ENCODE measurements around the gene XRCC1. TPM values are rescaled to one million over a fixed set of nuclear protein-coding genes. Genes with fewer than 3 reads are reported as not detected.

XRCC1 gene
- total RNA-seq, 1 donor from 2014 or later: 14.6 TPM

DNA sequence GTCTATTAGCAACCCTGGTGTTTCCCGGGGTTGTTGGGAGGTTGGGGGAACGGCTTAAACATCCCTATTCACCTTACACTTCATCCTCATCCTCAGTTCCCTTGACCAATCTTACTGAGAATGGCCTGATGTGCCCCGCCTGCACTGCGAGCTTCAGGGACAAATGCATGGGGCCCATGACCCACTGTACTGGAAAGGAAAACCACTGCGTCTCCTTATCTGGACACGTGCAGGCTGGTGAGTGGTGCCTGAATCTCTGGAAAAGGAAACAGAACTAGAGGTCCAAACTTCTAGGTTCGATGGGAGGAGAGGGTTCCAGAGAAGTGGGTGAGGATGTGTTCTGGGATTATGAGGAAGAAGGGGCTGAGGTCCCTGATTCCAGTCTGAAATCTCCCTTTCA, 6.1 kb upstream of the XRCC1 start:
- peaks cover 8% of the 10 kb centered on the region for H4K20me1 ChIP-seq (ENCODE audit: insufficient read depth, low read length)
- peak overlapping the region; percentile 79 for H3K4me2 ChIP-seq (ENCODE audit: low read length)
- Mint-ChIP-seq H3K9me3 (ENCODE audit: unreplicated experiment) (peaks cover 1% of the 10 kb centered on the region), H3K4me3 (ENCODE audit: unreplicated experiment) (no peak overlapping the region), H3K27ac (ENCODE audit: unreplicated experiment) (no peak overlapping the region), H3K4me1 (ENCODE audit: low read depth, unreplicated experiment) (peaks cover 2% of the 10 kb centered on the region), H3K27me3 (ENCODE audit: low read depth, unreplicated experiment) (peaks cover 13% of the 10 kb centered on the region), H3K36me3 (ENCODE audit: low read depth, unreplicated experiment) (peaks cover 13% of the 10 kb centered on the region)
- H3K79me2 ChIP-seq (ENCODE audit: insufficient read depth, low read length): peaks cover 3% of the 10 kb centered on the region
- no peaks in the 10 kb centered on the region for H3K27me3 ChIP-seq (ENCODE audit: insufficient read depth, low read length)
- no peaks in the 10 kb centered on the region for H3K9me3 ChIP-seq (ENCODE audit: insufficient read depth, low read depth, low read length)
- no peak overlapping the region for H3K9ac ChIP-seq (ENCODE audit: low read length)
- FAIRE-seq: no peak
- H3K4me3 ChIP-seq (ENCODE audit: insufficient read depth, low read depth, low read length): no peak overlapping the region
- no peak overlapping the region for H3K27ac ChIP-seq (ENCODE audit: low read depth, low read length)
- no peak overlapping the region for H2AFZ ChIP-seq (ENCODE audit: low read depth, low read length)
- no peak for TF ChIP-seq EZH2 (IDR thresholded peaks at IDR 0.05; ENCODE audit: insufficient read depth, low read length)
- no peak for TF ChIP-seq CTCF (IDR thresholded peaks at IDR 0.05; ENCODE audit: insufficient read depth, low read depth, low read length)
- no peak for DNase-seq (ENCODE audit: low read depth)
- H3K4me1 ChIP-seq (ENCODE audit: insufficient read depth, low read length): peaks cover 4% of the 10 kb centered on the region
- peaks cover 4% of the 10 kb centered on the region for H3K36me3 ChIP-seq (ENCODE audit: insufficient read depth, low read length)

- DNase-seq (ENCODE audit: low read depth): no peak
- no peak for FAIRE-seq
- H3K9me3 ChIP-seq (ENCODE audit: insufficient read depth, low read depth, low read length): no peaks in the 10 kb centered on the region
- no peak overlapping the region for H3K9ac ChIP-seq (ENCODE audit: low read length)
- H3K4me2 ChIP-seq (ENCODE audit: low read length): no peak overlapping the region
- no peaks in the 10 kb centered on the region for H3K36me3 ChIP-seq (ENCODE audit: insufficient read depth, low read length)
- Mint-ChIP-seq H3K36me3 (ENCODE audit: low read depth, unreplicated experiment) (peaks cover 5% of the 10 kb centered on the region), H3K4me1 (ENCODE audit: low read depth, unreplicated experiment) (peaks cover 2% of the 10 kb centered on the region), H3K4me3 (ENCODE audit: unreplicated experiment) (no peak overlapping the region), H3K9me3 (ENCODE audit: unreplicated experiment) (peaks cover 2% of the 10 kb centered on the region), H3K27me3 (ENCODE audit: low read depth, unreplicated experiment) (peaks cover 13% of the 10 kb centered on the region), H3K27ac (ENCODE audit: unreplicated experiment) (no peak overlapping the region)
- no peak overlapping the region for H3K27ac ChIP-seq (ENCODE audit: low read depth, low read length)
- TF ChIP-seq CTCF (IDR thresholded peaks at IDR 0.05; ENCODE audit: insufficient read depth, low read depth, low read length) (no peak), EZH2 (IDR thresholded peaks at IDR 0.05; ENCODE audit: insufficient read depth, low read length) (no peak)
- H3K4me1 ChIP-seq (ENCODE audit: insufficient read depth, low read length): peaks cover 15% of the 10 kb centered on the region
- no peak overlapping the region for H2AFZ ChIP-seq (ENCODE audit: low read depth, low read length)
- no peaks in the 10 kb centered on the region for H3K27me3 ChIP-seq (ENCODE audit: insufficient read depth, low read length)
- peaks cover 14% of the 10 kb centered on the region for H3K79me2 ChIP-seq (ENCODE audit: insufficient read depth, low read length)
- no peaks in the 10 kb centered on the region for H4K20me1 ChIP-seq (ENCODE audit: insufficient read depth, low read length)
- H3K4me3 ChIP-seq (ENCODE audit: insufficient read depth, low read depth, low read length): no peak overlapping the region
These were observed 3.5 kb upstream of the XRCC1 start for GRCh38 chr19:43578787-43579186.

DNA sequence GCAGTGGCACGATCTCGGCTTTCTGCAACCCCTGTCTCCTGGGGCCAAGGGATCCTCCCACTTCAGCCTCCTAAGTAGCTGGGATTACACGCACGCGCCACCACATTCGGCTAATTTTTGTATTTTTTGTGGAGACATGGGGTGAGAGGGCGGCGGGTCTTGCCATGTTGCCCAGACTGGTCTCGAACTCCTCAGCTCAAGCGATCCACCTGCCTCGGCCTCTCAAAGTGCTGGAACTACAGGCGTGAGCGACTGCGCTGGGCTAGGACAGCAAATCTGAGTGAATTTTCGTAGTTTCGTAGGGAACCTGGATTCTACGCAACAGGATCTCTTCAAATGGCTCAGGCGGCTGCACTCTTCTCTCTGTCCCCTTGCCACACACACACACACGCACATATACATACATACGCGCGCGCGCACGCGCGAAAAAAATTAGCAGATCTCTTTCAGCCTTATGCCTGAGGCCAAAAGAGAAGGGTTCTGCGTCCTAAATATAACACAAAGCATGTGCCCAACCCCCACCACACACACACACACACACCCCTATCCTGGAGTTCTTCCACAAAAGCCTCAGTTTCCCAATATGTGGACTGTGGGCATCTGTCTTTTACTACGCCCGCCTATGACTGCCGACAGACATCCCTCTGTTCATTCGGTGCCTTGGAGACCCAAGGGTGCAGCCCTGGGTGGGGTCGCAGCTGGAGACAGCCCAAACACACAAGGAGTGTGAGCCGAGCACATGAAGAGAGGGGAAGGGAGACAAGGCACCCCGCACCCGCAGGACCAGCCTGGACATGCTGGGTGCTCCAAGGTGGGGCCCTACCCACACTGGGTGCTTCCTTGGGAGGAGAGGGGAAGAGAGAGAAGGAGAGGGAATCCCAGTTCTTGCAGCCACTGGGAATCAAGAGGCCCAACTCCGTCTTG, 890 bp upstream of the XRCC1 start:
- no peaks in the 10 kb centered on the region for H3K9me3 ChIP-seq (ENCODE audit: insufficient read depth, low read depth, low read length)
- no peaks in the 10 kb centered on the region for H4K20me1 ChIP-seq (ENCODE audit: insufficient read depth, low read length)
- H3K27ac ChIP-seq (ENCODE audit: low read depth, low read length): peak overlapping the region; percentile 54
- H3K4me3 Mint-ChIP-seq (ENCODE audit: unreplicated experiment): peak overlapping the region; percentile 71
- H3K4me1 Mint-ChIP-seq (ENCODE audit: low read depth, unreplicated experiment): peaks cover 2% of the 10 kb centered on the region
- peaks cover 13% of the 10 kb centered on the region for H3K27me3 Mint-ChIP-seq (ENCODE audit: low read depth, unreplicated experiment)
- H3K79me2 ChIP-seq (ENCODE audit: insufficient read depth, low read length): peaks cover 21% of the 10 kb centered on the region
- H3K9ac ChIP-seq (ENCODE audit: low read length): peak overlapping the region; percentile 58
- H3K9me3 Mint-ChIP-seq (ENCODE audit: unreplicated experiment): peaks cover 2% of the 10 kb centered on the region
- H3K4me3 ChIP-seq (ENCODE audit: insufficient read depth, low read depth, low read length): peak overlapping the region; percentile 90
- H3K36me3 ChIP-seq (ENCODE audit: insufficient read depth, low read length): peaks cover 2% of the 10 kb centered on the region
- peaks cover 5% of the 10 kb centered on the region for H3K36me3 Mint-ChIP-seq (ENCODE audit: low read depth, unreplicated experiment)
- FAIRE-seq (no peak), DNase-seq (ENCODE audit: low read depth) (no peak)
- H3K4me2 ChIP-seq (ENCODE audit: low read length): peak overlapping the region; percentile 97
- no peak overlapping the region for H3K27ac Mint-ChIP-seq (ENCODE audit: unreplicated experiment)
- TF ChIP-seq EZH2 (IDR thresholded peaks at IDR 0.05; ENCODE audit: insufficient read depth, low read length): no peak
- TF ChIP-seq CTCF (IDR thresholded peaks at IDR 0.05; ENCODE audit: insufficient read depth, low read depth, low read length): no peak
- no peaks in the 10 kb centered on the region for H3K27me3 ChIP-seq (ENCODE audit: insufficient read depth, low read length)
- peaks cover 14% of the 10 kb centered on the region for H3K4me1 ChIP-seq (ENCODE audit: insufficient read depth, low read length)
- H2AFZ ChIP-seq (ENCODE audit: low read depth, low read length): peak overlapping the region; percentile 74
